Nephron progenitor cell (in vitro differentiated cells): ENCODE data around the gene XPOT.

ENCODE experiments used
- DNase-seq: peaks from one replicate; pipeline ENCODE4 v3.0.0; 2021
- H3K27ac Mint-ChIP-seq: 2 replicates; pipeline ENCODE4 v1.8.0; 2021; ENCODE audit warnings: mild to moderate bottlenecking, moderate library complexity, mixed read lengths
- H3K27me3 Mint-ChIP-seq: 2 replicates; pipeline ENCODE4 v1.8.0; 2021; ENCODE audit warnings: mild to moderate bottlenecking, low read depth, mixed read lengths; ENCODE audit not compliant: poor library complexity
- H3K36me3 Mint-ChIP-seq: 2 replicates; pipeline ENCODE4 v1.8.0; 2021; ENCODE audit warnings: low read depth, mixed read lengths
- H3K4me1 Mint-ChIP-seq: 2 replicates; pipeline ENCODE4 v1.8.0; 2021; ENCODE audit warnings: mixed read lengths
- H3K4me3 Mint-ChIP-seq: 2 replicates; pipeline ENCODE4 v1.8.0; 2021; ENCODE audit warnings: mild to moderate bottlenecking, moderate library complexity, mixed read lengths
- H3K9me3 Mint-ChIP-seq: 2 replicates; pipeline ENCODE4 v1.8.0; 2021; ENCODE audit warnings: mild to moderate bottlenecking, moderate library complexity, mixed read lengths
- CTCF ChIP-seq: fragments of 200-600 bp; sonication (generic); IDR thresholded peaks from 2 replicates; pipeline ENCODE4 v1.5.0; 2021; ENCODE audit warnings: antibody characterized with exemption

Gene XPOT

GRCh38 chr12:64486657-64487056 is 82.5 kb downstream of the XPOT start:
- Mint-ChIP-seq H3K27me3 (no peaks in the 10 kb centered on the region), H3K4me1 (no peaks in the 10 kb centered on the region), H3K36me3 (peaks cover 44% of the 10 kb centered on the region), H3K4me3 (no peak overlapping the region), H3K27ac (peak overlapping the region; percentile 87), H3K9me3 (no peaks in the 10 kb centered on the region)
- DNase-seq: no peak
- TF ChIP-seq CTCF: no peak

- Mint-ChIP-seq H3K27me3 (no peaks in the 10 kb centered on the region), H3K4me3 (no peak overlapping the region), H3K27ac (no peak overlapping the region), H3K9me3 (no peaks in the 10 kb centered on the region), H3K4me1 (no peaks in the 10 kb centered on the region), H3K36me3 (peaks cover 47% of the 10 kb centered on the region)
- no peak for TF ChIP-seq CTCF
- no peak for DNase-seq
These were observed 87.5 kb downstream of the XPOT start for GRCh38 chr12:64491718-64492117.

GRCh38 chr12:64493513-64493912 is 89.3 kb downstream of the XPOT start:
- H3K36me3 Mint-ChIP-seq: peaks cover 60% of the 10 kb centered on the region
- DNase-seq: no peak
- H3K27me3 Mint-ChIP-seq: no peaks in the 10 kb centered on the region
- TF ChIP-seq CTCF: no peak
- H3K9me3 Mint-ChIP-seq: no peaks in the 10 kb centered on the region
- H3K4me1 Mint-ChIP-seq: no peaks in the 10 kb centered on the region
- H3K4me3 Mint-ChIP-seq: no peak overlapping the region
- H3K27ac Mint-ChIP-seq: no peak overlapping the region

GRCh38 chr12:64494998-64495729 is 91.0 kb downstream of the XPOT start:
- no peak for DNase-seq
- Mint-ChIP-seq H3K4me1 (no peaks in the 10 kb centered on the region), H3K9me3 (no peaks in the 10 kb centered on the region), H3K27ac (peak overlapping the region; percentile 9), H3K27me3 (no peaks in the 10 kb centered on the region), H3K36me3 (peaks cover 56% of the 10 kb centered on the region), H3K4me3 (no peak overlapping the region)
- TF ChIP-seq CTCF: no peak

GRCh38 chr12:64496839-64497400 is 92.7 kb downstream of the XPOT start:
- no peak for DNase-seq
- no peaks in the 10 kb centered on the region for H3K9me3 Mint-ChIP-seq
- no peak overlapping the region for H3K4me3 Mint-ChIP-seq
- H3K4me1 Mint-ChIP-seq: no peaks in the 10 kb centered on the region
- peaks cover 54% of the 10 kb centered on the region for H3K36me3 Mint-ChIP-seq
- no peaks in the 10 kb centered on the region for H3K27me3 Mint-ChIP-seq
- no peak for TF ChIP-seq CTCF
- H3K27ac Mint-ChIP-seq: no peak overlapping the region

DNA sequence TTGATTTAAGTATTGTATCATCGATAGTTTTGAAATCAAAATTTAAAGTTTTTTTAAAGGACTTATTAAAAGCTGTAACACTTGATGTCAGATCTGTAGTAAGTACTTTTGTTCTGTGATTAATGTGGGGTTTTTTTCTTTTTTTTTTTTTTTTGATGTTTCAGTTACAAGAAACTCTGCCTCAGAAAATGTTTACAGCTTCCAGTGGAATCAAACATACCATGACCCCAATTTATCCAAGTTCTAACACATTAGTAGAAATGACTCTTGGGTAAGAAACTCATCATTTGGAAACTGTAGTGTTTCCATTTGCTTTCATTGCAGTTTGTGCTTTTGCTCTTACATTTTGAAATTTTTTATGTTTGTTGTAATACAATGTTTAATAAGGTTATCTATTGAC is 93.3 kb downstream of the XPOT start:
- no peak overlapping the region for H3K4me3 Mint-ChIP-seq
- TF ChIP-seq CTCF: no peak
- no peaks in the 10 kb centered on the region for H3K27me3 Mint-ChIP-seq
- DNase-seq: no peak
- H3K36me3 Mint-ChIP-seq: peaks cover 50% of the 10 kb centered on the region
- H3K4me1 Mint-ChIP-seq: no peaks in the 10 kb centered on the region
- H3K27ac Mint-ChIP-seq: no peak overlapping the region
- H3K9me3 Mint-ChIP-seq: no peaks in the 10 kb centered on the region
